GM18867 (cell line): Measurements from ENCODE around the gene MMAB.
"Not testable (repeated sequence)": the region's sequence is repeated elsewhere in the genome, so short reads cannot be mapped to it uniquely, and the experiment has no call there.

ENCODE experiments used
- ATAC-seq: cut with Tn5 transposase; IDR thresholded peaks from one replicate; pipeline ENCODE4 v1.9.1; 2021; ENCODE audit warnings: mild to moderate bottlenecking, moderate library complexity; ENCODE audit not compliant: unreplicated experiment

The MMAB gene

DNA sequence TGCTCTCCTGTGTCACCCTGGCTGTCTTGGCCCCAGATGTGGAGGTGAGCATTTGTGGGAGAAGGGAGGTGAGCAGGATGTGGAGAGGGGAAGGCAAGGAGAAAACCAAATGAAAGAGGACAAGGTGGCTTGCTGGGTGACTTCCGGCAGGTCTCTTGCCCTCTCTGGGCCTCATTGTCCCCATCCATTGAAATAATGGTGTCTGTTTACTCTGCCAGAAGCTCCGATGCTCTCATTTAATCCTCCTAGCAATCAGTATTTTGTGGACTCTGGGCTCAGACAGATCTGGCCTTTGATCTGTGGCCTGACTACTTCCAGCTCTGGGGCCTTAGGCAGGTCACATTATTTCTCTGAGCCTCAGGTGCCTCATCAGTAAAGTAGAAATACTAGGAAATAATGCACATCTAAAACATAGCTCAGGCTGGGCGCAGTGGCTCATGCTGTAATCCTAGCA, 30.9 kb upstream of the MMAB start:
- no peak for ATAC-seq

DNA sequence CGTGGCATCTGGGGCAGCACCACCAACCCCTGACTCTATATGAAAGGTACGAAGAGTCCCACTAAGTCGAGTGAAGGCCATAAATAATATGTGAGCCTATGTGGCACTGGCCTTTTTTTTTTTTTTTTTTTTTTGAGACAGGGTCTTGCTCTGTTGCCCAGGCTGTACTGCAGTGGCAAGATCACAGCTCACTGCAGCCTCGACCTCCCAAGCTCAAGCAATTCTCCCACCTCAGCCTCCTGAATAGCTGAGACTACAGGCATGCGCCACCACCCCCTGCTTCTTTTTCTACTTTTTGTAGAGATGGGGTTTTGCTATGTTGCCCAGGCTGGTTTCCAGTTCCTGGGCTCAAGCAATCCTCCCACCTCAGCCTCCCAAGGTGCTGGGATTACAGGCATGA, 28.8 kb upstream of the MMAB start:
- ATAC-seq = not testable (repeated sequence)

DNA sequence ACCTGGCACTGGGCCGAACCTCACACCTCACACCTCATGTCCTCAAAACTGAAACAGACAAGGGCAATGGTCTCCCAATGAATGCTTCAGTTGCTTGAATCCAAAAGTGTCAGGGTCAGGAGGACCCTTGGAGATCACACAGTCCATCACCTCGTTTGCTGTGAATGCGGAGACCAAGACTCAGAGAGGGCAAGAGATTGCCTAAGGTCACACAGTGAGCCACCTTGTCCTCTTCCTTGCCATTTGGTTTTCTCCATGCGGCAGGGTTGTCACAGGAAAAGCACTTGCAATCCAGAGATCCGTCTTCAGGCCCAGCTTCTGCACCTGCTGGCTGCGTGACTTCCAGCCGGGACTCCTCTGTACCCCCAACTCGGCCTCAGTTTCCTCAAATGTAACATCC, 28.3 kb upstream of the MMAB start:
- ATAC-seq = no peak

DNA sequence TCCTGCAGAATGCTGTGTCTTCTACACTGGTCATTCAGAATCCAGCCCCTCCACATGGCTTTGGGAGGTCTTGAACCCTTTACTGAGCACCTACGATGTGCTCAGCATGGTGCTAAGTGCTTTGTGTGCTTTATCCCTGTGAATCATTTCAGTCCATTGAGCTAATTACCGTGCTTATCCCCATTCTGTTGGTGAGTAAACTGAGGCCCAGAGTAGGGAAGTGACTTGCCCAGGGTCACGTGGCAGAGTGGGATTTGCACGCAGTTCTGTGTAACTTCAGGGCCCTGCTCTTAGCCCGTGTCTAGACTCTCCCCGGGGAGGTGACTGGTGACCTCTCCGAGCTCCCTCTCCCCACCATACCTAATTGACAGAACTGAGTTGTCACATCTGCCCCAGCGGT, 27.7 kb upstream of the MMAB start:
- ATAC-seq = no peak

DNA sequence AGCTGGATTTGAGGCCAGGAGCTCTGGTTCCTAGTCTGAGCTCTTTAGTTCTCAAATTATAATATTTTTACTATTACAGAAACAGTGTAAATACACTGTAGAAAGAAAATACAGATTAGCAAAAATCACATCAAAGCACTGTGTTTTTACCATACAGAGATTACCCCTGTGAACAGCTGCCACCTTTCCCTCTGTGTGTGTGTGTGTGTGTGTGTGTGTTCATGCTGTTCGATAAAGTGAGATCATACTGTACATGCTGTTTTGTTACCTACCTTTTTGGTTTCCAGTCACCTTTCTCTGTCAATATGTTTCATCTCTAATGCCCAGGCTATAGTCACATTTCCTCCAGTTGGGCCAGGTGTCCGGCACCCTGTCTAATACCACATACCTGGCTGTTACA, 27.2 kb upstream of the MMAB start:
- ATAC-seq = no peak

DNA sequence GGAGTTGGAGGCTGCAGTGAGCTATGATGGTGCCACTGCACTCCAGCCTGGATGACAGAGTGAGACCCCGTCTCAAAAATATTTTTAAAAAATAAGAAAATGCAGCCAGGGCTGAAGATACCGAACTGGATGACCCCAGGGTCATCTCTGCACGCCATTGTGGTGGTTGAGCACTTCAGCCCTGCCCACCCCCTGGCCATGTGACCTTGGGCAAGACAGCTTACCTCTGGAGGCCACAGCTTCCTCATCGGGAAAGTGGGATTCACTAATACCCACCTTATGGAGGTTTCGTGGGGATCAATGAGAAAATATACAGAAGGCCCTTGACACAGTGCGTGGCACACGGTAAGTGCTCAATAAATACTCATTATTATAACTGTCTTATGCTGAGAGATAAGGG, 25.8 kb upstream of the MMAB start:
- no peak for ATAC-seq

DNA sequence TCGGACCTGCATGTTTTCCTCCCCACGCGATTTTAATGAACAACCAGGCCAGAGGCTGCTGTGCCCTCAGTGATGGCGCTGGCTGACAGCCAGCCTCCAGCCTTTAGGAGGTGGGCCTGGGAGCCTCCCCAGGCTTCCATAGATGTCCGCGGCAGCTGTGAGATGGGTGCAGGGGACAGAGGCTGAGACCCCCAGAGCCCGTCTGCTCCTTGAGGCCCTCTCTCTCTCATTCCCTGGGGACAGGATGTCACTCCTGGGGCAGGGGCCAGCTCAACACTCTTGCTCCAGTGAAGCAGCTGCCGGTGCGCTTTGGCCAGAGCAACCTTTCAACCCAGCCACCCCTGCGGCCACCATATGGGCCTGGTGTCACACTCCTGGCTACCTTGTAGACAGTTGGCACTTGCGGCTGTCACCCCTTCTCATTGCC, 25.1 kb upstream of the MMAB start:
- ATAC-seq = no peak

DNA sequence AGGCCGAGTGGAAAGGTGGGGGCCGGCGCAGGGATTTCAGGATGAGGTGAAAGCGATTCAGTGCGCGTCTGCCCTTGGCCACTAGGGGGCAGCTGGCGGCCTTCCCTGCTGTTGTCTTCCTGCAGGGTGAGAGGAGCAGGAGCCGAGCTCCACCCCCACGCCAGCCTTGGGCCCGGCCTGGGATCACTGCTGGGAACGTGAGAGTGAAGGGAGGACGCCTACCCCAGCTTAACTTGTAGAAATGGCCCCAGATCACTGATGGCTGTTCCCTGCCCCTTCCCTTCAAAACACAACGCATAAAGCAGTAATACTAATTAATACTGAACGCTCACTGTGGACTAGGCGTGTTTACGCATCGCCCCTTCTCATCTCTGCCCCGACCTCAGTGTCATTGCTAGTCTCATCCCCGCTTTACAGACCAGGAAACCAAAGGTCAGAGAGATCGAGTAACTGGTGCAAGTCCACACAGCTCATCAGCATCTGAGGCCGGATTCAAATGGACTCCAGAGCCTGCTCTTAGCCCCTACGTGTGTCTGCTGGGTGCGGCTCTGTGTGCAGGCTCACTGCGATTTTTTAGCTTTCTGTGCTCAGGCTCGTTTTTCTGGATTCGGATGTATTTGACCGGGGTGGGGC, 24.6 kb upstream of the MMAB start:
- no peak for ATAC-seq

DNA sequence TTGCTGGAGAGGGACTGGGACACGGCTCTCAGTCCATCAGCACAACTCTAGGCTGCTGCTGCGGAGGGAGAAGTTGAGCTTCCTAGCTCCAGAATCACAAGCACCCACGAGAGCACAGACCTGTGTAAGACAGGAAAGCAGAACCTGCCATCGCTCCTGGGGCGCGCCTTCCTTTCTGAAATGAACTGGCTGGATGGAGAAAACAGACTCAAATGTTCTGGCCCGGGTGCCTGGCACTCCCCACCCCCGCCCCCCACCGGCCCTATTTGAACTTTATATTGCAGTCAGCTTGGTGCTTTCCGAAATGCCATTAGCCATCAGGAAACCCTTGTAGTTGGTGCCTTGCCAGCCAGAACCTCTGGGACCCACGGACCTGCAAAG, 24.1 kb upstream of the MMAB start:
- no peak for ATAC-seq

DNA sequence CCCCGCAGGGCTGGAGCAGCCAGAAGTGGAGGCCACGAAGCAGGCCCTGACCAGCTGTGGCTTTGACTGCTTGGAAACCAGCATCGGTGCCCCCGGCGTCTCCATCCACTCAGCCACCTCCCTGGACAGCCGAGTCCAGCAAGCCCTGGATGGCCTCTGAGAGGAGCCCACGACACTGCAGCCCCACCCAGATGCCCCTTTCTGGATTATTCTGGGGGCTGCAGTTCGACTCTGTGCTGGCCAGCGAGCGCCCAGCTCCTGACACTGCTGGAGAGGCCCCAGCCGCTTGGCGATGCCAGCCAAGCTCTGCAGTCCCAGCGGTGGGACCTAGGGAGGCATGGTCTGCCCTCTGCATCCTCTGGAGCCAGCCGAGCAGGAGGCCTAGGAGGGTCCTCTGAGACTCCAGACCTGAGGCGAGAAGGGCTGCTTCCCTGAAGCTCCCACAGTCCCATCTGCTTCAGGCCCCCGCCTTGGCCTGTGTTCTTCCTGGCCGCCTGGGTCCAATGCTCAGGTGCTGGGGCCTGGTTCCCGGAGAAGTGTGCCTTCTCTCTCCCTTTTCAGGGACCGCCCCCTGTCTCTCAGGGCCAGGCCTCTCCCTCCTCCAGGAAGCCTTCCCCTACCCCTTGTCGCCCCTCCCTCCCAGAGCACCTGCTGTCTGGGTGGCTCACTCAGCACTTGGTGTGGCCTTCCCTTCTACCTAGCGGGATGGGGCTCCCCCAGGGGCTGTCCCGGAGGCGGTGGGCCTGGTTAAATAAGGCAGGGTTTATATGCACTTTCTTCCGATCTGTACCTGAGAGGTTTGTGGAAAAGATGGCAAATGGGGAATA, 23.3 kb upstream of the MMAB start:
- no peak for ATAC-seq

DNA sequence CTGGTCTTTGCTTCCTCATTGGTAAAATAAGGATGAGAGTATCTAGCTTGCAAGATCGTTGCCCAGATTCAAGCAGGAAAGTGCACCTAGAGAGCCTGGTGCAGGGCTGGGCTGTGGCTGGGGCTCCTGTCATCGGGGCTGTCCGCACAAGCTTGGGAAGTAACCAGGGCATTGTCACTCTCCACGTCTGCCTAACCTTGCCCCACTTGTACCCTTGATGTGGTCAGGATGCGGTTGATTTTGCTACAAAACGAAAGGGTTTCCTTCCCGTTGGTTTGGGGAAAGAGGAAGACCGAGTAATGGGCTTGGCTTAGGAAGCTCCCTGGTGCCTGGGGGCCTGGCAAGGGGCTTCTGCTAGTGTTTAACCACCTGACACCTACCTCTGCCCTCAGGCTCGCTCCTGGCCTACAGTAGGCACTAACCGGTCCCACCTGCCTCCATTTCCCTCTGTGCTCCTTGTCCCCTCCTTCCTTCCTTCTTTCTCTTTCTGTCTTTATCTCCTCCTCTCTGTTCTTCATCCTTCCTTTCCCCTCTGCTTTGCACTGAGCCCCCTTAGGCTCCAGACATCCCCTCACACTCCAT, 22.1 kb upstream of the MMAB start:
- ATAC-seq = no peak

DNA sequence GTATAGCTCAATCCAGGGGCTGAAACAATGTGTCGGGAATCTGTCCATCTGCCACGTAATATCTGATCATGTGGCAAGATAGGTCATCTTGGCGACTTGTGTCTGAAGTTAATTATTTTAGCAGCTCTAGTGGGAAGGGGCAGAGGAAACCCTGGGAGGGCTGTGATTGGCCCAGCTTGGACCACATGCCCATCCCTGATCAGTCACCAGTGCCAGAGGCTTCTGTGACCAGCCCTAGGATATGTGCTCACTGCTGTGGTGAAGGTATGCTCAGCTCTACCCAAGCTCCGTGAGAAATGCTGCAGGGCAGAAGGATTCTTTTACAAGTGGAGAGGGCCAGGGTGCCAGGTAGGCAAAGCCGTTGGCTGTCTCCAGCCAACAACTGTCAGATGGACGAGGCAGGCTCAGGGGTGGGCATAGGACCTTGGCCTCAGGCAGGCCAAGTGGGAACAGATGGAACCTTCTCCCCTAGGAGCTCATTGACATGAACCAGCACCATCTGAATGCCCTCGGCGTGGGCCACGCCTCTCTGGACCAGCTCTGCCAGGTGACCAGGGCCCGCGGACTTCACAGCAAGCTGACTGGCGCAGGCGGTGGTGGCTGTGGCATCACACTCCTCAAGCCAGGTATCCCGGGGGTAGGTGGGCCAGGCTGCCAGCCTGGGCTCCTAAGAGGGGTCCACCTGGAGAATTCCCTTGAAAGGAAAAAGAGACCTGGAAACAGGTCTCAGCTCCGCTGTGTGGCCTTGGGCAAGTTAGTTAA, 21.4 kb upstream of the MMAB start:
- no peak for ATAC-seq

DNA sequence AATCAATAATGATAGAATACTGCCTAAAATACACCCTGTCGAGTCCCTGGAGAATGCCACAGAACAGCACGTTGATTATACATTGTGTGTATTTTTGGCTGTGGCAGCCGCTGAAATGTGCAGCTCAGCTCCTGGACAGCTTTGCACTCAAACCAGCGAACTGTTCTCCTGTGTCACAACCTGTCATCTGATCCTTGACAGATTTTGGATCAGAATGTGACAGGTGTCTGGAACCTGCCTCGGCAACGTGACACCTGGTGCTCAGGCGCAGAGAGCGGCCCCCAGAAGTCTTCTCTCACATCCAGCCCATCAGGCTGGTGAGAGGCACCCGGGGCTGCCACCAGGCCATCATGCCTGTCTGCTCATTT, 19.6 kb upstream of the MMAB start:
- ATAC-seq = no peak

DNA sequence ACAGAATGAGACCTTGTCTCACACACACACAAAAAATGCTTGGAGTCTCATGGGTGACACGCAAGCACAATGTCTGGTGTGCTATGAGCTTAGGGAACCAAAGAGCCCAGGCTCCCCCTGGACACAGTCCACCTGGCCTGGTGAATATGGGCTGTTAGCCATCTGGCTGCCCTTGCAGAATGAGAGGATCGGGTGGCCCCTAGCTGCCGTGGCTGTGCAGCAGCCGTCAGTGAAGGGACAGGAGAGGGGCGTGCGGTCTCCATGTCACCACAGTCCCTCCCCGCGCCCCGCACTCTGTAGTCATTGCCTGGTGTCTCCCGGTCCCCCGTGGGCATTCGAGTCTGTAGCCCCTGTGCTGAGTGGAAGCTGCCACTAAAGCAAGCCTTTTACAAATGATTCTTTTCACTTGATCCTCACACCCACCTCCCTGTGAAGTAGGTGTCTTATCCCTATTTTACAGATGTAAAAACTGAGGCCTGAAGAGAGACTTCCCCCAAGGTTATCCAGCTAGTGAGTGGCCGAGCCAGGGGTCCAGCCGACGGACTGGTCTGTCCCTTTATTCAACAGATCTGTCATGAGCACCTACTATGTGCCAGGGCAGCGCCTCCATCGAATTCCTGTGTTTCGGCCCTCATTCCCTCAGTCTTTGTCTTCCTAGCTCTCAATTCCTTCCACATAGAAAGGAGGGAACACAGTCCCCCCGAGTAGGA, 19.0 kb upstream of the MMAB start:
- no peak for ATAC-seq

DNA sequence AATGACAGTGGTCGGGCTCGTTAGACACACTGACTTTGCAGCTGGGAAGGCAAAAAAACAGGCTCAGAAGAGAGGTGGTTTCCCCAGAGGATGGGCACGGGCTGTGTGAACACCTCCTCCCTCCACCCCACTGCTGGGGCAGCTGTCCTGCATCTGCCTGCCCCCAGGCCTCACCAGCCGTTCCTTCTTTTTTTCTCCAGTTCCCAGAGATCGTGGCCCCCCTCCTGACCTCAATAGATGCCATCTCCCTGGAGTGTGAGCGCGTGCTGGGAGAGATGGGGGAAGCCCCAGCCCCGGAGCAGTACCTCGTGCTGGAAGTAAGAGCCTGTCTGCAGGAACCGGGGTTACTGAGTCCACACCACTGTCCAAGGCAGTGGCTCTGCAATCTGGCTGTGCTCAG, 17.7 kb upstream of the MMAB start:
- ATAC-seq = no peak

DNA sequence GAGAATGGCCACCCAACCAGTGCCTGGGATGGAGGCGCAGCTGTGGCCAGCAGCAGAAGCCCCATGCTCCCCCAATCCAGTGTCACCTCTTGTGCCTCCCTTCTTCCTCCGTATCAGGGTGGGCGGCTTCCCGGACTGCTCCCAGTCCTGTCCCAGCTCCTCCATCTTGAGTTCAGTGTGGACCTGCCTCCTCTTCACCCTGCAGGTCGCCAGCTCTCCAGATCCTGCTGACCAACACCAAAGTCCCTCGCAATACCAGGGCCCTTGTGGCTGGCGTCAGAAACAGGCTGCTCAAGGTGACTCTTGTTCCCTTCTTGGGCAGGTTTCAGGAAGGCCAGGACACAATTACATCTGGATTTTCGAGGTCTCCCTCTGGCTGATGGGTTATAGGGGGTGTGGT, 17.3 kb upstream of the MMAB start:
- no peak for ATAC-seq

DNA sequence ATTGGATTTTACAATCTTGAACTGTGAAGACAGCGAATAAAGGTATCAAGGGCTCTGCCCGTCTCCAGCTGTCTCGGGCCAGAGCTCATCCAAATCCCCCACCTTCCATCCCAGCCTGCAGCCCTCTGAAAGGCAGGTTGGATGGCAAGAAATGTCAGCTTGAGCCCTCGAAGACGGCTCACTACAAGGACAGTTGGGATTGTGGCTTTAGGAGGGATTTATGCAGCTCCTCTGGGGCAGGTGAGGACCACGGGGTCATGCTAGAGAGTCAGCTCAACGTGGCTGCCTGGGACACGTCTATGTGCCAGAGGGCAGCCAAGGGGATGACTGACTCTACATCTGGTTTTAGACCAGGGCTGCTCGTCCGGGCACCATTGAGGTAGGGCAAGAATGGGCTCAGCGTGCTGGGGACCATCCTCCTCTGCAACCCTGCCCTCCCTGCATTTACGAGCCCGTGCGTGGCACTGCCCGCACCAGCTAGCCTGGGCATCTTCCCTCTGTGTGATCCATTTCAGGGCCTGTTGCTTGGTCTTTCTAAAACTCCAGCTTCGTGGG, 16.5 kb upstream of the MMAB start:
- no peak for ATAC-seq

DNA sequence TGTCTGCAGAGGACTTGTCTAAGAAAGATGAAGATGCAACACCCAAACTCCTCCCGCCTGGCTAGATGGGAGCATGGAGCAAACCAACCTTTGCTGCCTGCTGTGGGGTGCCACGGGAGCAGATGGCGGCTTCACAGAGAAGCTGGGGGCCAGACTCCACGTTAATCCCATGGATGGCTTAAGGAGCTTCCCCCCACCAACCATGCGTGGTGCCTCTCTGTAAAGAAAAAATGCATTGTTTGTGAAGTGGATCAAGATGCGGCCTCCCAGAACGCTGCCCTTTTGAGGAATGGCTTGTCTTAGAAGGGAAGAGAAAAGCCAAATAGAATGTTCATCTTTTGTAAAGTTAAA, 15.9 kb upstream of the MMAB start:
- no peak for ATAC-seq

DNA sequence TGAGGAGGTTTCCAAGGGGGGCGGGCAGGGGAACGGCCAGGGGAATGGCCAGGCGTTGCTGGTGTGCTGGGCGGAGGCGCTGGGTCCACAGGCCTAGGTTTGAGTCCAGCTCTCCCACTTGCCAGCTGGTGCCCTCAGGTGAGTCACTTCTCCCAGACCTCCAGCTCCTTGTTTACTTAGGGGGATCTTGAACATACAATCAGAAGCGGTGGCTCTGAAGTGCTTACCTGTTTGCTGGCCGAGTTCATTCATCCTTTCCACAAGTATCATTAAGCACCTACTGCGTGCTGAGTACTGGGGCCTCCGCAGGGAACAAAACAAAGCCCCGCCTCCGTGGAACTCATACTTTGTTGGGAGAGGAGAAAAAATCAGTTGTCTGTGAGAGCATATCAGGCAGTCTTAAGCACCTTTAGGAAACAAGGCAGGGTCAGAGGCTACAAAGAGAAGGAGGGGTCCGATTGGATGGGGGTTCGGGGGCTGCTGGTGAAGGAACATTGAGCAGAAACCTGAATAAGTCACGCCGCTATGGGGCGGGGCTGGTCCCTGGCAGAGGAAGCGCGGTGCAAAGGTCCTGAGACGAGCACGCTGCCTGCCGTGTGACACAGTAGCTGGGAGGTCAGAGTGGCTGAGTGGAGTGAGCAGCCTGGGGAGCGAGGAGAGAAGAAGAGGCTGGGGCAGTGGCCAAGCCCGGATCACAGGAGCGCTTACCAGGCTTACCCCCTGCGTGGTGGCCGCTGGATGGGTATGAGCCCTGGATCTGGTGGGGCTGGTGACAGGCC, 15.3 kb upstream of the MMAB start:
- no peak for ATAC-seq

DNA sequence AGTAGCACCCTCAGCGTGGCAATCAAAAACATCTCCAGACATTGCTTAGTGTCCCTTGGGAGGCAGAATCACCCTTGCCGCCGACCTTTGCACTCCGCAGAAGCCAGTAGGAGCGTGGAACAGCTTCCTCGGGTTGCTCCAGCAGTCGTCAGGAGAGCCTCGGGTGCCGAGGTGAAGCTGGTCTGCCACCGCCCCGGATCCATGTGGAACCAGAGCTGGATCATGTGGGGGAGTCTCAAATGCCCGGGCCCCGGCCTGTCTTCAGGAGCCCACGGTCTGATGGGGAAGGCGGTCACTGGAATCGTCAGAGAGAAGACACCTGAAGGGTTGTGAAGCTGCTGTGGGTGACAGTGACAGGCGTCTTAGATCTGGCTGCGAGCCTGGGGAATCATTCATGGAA, 14.6 kb upstream of the MMAB start:
- no peak for ATAC-seq
